Spleen (tissue), 11 donors: ENCODE results near the gene SPR. TPM values are rescaled to one million over a fixed set of nuclear protein-coding genes. Genes with fewer than 3 reads are reported as not detected.

ENCODE experiments used
- DNase-seq: peaks from one replicate; pipeline ENCODE4 v3.0.0-alpha.2; 2020
- H3K27ac ChIP-seq, 8 donors: fragments of 200-600 bp; sonication (generic) in 7 of 8; 1 replicate in 4 of 8; 2 replicates in 4 of 8; pipeline versions ENCODE4 v1.5.0 to v1.8.0; 2016 to 2021; ENCODE audit warnings: inconsistent platforms in 4 of 8, mild to moderate bottlenecking in 4 of 8, moderate library complexity in 1 of 8
- H3K27me3 ChIP-seq, 7 donors: fragments of 200-600 bp; sonication (generic) in 6 of 7; replicated peaks in 1 of 7; 1 replicate in 4 of 7; 2 replicates in 3 of 7; pipeline versions ENCODE4 v1.5.0 to v1.8.0; 2016 to 2021; ENCODE audit warnings: inconsistent platforms in 3 of 7, mild to moderate bottlenecking in 1 of 7
- H3K36me3 ChIP-seq, 6 donors: fragments of 200-600 bp; sonication (generic) in 5 of 6; 1 replicate in 4 of 6; 2 replicates in 2 of 6; pipeline versions ENCODE4 v1.5.0 to v1.8.0; 2016 to 2021; ENCODE audit warnings: inconsistent platforms in 2 of 6
- H3K4me1 ChIP-seq, 6 donors: fragments of 200-600 bp; sonication (generic) in 5 of 6; 1 replicate in 3 of 6; 2 replicates in 3 of 6; pipeline versions ENCODE4 v1.5.0 to v1.8.0; 2016 to 2021; ENCODE audit warnings: inconsistent platforms in 3 of 6
- H3K4me3 ChIP-seq, 8 donors: fragments of 200-600 bp; sonication (generic) in 7 of 8; 1 replicate in 4 of 8; 2 replicates in 4 of 8; pipeline versions ENCODE4 v1.5.0 to v1.8.0; 2016 to 2021; ENCODE audit warnings: inconsistent platforms in 4 of 8, mild to moderate bottlenecking in 4 of 8, moderate library complexity in 2 of 8
- H3K9me3 ChIP-seq, 8 donors: fragments of 200-600 bp; sonication (generic) in 7 of 8; 1 replicate in 4 of 8; 2 replicates in 4 of 8; pipeline versions ENCODE4 v1.5.0 to v1.8.0; 2016 to 2021; ENCODE audit warnings: inconsistent platforms in 4 of 8
- POLR2A ChIP-seq, 3 donors: fragments of 450-650 bp; IDR thresholded peaks; one replicate each; pipeline ENCODE4 v1.5.1; 2017; ENCODE audit warnings: antibody characterized with exemption in 3 of 3, mild to moderate bottlenecking in 1 of 3
- POLR2AphosphoS5 ChIP-seq, 3 donors: sonication (generic); formaldehyde crosslinking; IDR thresholded peaks; one replicate each; pipeline ENCODE4 v1.5.1; 2017; ENCODE audit warnings: antibody characterized with exemption in 3 of 3
- WGBS, 5 donors: extraction: QIAGEN DNeasy Blood & Tissue Kit in 3 of 5; methylation state at CpG; one replicate each; pipeline versions ENCODE4 v1.1.5 to v1.1.7; 2013 to 2018; 5-methylcytosine and 5-hydroxymethylcytosine counted together
- intact Hi-C: fragments of 100-400 bp; cut with DNase I; formaldehyde crosslinking; loops from one replicate; pipeline ENCODE4 v1.15.0; 2023; ENCODE audit warnings: low total_unique reads
- polyA plus RNA-seq, 3 donors: library from polyadenylated mRNA; stranded (reverse); fragments of 200-250 nt; gene quantifications; one replicate each; pipeline ENCODE4 v1.2.1, GENCODE V29; 2013
- total RNA-seq, 7 donors: library from RNA; depleted of rRNA in 3 of 7; stranded (reverse); fragments of >200 nt in 3 of 7; fragmentation: NEBNext Ultra II Directional in 4 of 7; extraction: Animal tissue kit (Norgen Biotek cat#: 25700) in 4 of 7; gene quantifications; one replicate each; pipeline versions ENCODE4 v1.1.0 to v1.2.1, GENCODE V29; 2016 to 2021
- TF ChIP-seq, protein P1 (sequence below), 11 experiments: fragments of 200-600 bp in 7 of 11; fragments of 450-650 bp in 4 of 11; sonication (generic) in 4 of 11; IDR thresholded peaks in 8 of 11; conservative IDR thresholded peaks in 3 of 11; 1 replicate in 7 of 11; 2 replicates in 4 of 11; pipeline versions ENCODE4 v1.4.0 to v1.8.0; 2016 to 2021; ENCODE audit warnings: antibody characterized with exemption in 11 of 11, inconsistent platforms in 4 of 11, mild to moderate bottlenecking in 1 of 11
- donor health status: healthy with polysubstance abuse.
- donor health status: DM: no; HTN: no; CAD: no; lungs with moderate emphysema.
- donor health status: DM: no; HTN: no; CAD: no.
- donor health status: Bipolar disorder and iron deficiency.
- donor health status: healthy.
- donor health status: DM: no; HTN: no; CAD: no.
- donor health status: DM: yes; HTN: yes; CAD: no.

SPR gene
- total and polyA plus RNA-seq, 10 donors = 3.9 to 22.6 (median 9.8) TPM

DNA sequence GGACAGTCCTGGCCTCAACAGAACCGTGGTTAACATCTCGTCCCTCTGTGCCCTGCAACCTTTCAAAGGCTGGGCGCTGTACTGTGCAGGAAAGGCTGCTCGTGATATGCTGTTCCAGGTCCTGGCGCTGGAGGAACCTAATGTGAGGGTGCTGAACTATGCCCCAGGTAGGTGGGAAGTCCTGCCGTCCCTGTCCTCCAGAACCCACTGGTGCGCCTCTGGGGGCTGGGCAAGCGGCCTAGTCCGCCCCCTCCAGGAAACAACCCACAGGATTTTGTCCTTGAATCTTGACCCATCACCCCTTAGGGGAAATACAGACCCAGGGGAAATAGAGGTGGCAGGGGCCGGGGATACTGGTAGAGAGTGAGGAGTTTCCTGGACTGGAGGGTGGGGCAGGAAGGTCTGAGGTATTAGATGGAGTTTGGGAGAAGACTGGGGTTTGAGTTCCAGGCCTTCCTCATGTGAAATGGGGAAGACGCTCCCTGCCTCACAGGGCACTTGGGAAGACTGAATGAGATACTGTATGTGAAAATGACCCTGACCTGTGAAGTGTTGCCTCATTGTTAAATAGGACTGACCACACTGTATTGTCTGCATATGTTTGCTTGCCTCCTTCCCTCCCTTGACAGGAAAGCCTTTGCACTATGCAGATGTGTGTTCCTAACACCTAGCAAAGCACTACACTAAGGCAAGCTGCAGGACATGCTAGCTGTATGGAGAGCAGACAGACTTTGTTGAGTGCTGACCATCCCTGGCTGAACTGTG lies 1.4 kb downstream of the SPR start:
- no peak for TF ChIP-seq POLR2A (IDR thresholded peaks at IDR 0.05)
- TF ChIP-seq, protein P1, sequence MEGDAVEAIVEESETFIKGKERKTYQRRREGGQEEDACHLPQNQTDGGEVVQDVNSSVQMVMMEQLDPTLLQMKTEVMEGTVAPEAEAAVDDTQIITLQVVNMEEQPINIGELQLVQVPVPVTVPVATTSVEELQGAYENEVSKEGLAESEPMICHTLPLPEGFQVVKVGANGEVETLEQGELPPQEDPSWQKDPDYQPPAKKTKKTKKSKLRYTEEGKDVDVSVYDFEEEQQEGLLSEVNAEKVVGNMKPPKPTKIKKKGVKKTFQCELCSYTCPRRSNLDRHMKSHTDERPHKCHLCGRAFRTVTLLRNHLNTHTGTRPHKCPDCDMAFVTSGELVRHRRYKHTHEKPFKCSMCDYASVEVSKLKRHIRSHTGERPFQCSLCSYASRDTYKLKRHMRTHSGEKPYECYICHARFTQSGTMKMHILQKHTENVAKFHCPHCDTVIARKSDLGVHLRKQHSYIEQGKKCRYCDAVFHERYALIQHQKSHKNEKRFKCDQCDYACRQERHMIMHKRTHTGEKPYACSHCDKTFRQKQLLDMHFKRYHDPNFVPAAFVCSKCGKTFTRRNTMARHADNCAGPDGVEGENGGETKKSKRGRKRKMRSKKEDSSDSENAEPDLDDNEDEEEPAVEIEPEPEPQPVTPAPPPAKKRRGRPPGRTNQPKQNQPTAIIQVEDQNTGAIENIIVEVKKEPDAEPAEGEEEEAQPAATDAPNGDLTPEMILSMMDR (IDR thresholded peaks at IDR 0.05 in 8 of 11, conservative IDR thresholded peaks at IDR 0.05 in 3 of 11) = no peak
- TF ChIP-seq POLR2AphosphoS5 (IDR thresholded peaks at IDR 0.05) = no peak
- no peak for DNase-seq
- Histone ChIP-seq H3K27me3 (peaks cover 0 to 83% (median 17%) of the 10 kb centered on the region in 7 donors), H3K4me1 (peaks cover 5 to 45% (median 24%) of the 10 kb centered on the region in 6 donors), H3K36me3 (peaks cover 0 to 12% (median 0%) of the 10 kb centered on the region in 6 donors), H3K27ac (peak overlapping the region in 1 of 8 donors; percentile 80), H3K4me3 (peak overlapping the region in 4 of 8 donors; percentile 59 to 91 (median 72)), H3K9me3 (no peaks in the 10 kb centered on the region)
- intact Hi-C loops = no loop called here
- WGBS, 5 donors = 71 to 90% (median 75%) methylated on average over 11 of the region's 11 CpGs

DNA sequence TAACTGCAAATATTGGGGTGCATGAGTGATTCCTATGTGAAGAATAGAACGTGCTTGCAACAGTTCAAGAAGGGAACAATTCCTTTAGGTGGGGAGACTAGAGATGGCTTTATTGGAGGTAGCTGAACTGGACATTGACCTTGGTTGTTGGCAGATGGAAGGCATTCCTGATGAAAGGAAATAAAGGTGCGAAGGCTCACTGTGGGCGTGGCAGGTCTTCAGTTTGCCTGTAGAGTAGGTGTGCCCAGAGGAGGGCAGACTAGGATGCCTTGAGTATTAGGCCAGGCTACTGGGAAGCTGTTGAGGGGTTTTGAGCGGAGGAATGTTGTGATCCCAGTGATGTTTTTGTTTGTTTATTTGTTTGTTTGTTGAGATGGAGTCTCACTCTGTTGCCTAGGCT lies 2.8 kb downstream of the SPR start:
- peaks cover 0 to 83% (median 17%) of the 10 kb centered on the region in 7 donors for H3K27me3 ChIP-seq
- no peak for DNase-seq
- peaks cover 5 to 45% (median 24%) of the 10 kb centered on the region in 6 donors for H3K4me1 ChIP-seq
- H3K27ac ChIP-seq = no peak overlapping the region
- no peaks in the 10 kb centered on the region for H3K9me3 ChIP-seq
- WGBS, 5 donors = 84 to 90% (median 86%) methylated on average over 4 of the region's 4 CpGs
- no peak overlapping the region for H3K4me3 ChIP-seq
- intact Hi-C loops = loop anchor here (5.0 kb wide), 1 partner anchor 272 kb away; no protein-coding TSS in a partner anchor
- TF ChIP-seq, protein P1 (IDR thresholded peaks at IDR 0.05 in 8 of 11, conservative IDR thresholded peaks at IDR 0.05 in 3 of 11) = no peak
- no peak for TF ChIP-seq POLR2AphosphoS5 (IDR thresholded peaks at IDR 0.05)
- TF ChIP-seq POLR2A (IDR thresholded peaks at IDR 0.05) = no peak
- H3K36me3 ChIP-seq = peaks cover 0 to 12% (median 0%) of the 10 kb centered on the region in 6 donors

DNA sequence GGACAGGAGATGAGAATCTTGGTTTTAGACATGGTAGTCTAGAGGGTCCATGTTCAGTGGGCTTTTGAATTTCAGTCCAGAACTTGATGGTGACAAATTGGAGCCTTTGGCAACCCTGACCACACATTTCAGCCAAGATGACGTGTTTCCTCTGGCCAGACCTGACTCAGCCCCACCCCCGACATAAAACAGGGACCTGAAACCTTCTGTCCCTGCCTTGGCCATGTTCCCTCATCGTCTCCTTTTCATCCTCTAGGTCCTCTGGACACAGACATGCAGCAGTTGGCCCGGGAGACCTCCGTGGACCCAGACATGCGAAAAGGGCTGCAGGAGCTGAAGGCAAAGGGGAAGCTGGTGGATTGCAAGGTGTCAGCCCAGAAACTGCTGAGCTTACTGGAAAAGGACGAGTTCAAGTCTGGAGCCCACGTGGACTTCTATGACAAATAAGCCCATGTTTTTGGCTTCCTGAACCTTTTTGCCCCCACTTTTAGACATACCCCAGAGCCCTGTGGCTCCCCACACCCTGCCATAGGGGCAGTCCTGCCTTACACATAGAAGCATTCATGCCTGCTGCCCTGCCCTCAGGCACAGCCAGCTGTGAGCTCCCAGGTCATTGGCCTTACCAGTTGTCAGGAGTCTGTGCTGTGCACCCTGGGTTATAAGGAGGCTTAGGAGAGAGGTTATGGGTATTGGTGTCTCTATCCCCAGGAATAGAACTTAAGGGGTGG lies 4.0 kb downstream of the SPR start:
- Histone ChIP-seq H3K9me3 (no peaks in the 10 kb centered on the region), H3K4me1 (peaks cover 5 to 56% (median 24%) of the 10 kb centered on the region in 6 donors), H3K27ac (no peak overlapping the region), H3K27me3 (peaks cover 0 to 84% (median 28%) of the 10 kb centered on the region in 7 donors), H3K4me3 (no peak overlapping the region), H3K36me3 (peaks cover 0 to 12% (median 0%) of the 10 kb centered on the region in 6 donors)
- TF ChIP-seq POLR2A (IDR thresholded peaks at IDR 0.05) (no peak), POLR2AphosphoS5 (IDR thresholded peaks at IDR 0.05) (no peak)
- TF ChIP-seq, protein P1 (IDR thresholded peaks at IDR 0.05 in 8 of 11, conservative IDR thresholded peaks at IDR 0.05 in 3 of 11) = no peak
- WGBS, 5 donors = 67 to 82% (median 68%) methylated on average over 8 of the region's 8 CpGs
- no peak for DNase-seq
- intact Hi-C loops = loop anchor here (5.0 kb wide), 1 partner anchor 271 kb away; no protein-coding TSS in a partner anchor
